ENCODE measurements around the gene TMEM53.

Gene TMEM53

DNA sequence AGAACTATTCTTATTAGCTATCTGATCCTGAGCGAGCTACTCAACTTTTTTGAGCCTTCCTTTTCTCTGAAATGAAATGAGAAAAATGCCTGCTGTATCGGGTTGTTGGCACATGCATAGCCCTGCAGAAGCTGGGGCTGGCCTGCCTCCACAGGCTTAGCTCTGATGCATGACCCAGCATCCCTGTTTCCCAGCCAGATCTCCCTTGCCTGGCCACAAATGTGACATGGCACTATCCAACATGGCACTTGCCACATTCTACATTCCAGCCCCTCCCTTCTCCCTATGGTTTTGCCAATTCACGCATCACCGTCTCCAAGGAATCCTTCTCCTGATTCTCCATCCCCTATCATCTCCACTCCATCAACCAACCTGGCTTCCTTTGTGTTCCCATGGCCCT lies 42.9 kb upstream of the TMEM53 start:
- no peak for DNase-seq (ENCODE audit: insufficient read length, low spot score)
- FAIRE-seq: no peak
- TF ChIP-seq POLR2AphosphoS5 (IDR thresholded peaks at IDR 0.05; ENCODE audit: low read depth, low read length) (no peak), POLR2A (IDR thresholded peaks at IDR 0.05; ENCODE audit: low read depth, low read length) (no peak), PAX5 (IDR thresholded peaks at IDR 0.05; ENCODE audit: insufficient read depth, low read length, severe bottlenecking) (no peak), TAF1 (IDR thresholded peaks at IDR 0.05; ENCODE audit: low read depth, low read length) (no peak), POU2F2 (IDR thresholded peaks at IDR 0.05; ENCODE audit: low read depth, low read length) (no peak), SPI1 (IDR thresholded peaks at IDR 0.05; ENCODE audit: low read depth, low read length) (no peak)

DNA sequence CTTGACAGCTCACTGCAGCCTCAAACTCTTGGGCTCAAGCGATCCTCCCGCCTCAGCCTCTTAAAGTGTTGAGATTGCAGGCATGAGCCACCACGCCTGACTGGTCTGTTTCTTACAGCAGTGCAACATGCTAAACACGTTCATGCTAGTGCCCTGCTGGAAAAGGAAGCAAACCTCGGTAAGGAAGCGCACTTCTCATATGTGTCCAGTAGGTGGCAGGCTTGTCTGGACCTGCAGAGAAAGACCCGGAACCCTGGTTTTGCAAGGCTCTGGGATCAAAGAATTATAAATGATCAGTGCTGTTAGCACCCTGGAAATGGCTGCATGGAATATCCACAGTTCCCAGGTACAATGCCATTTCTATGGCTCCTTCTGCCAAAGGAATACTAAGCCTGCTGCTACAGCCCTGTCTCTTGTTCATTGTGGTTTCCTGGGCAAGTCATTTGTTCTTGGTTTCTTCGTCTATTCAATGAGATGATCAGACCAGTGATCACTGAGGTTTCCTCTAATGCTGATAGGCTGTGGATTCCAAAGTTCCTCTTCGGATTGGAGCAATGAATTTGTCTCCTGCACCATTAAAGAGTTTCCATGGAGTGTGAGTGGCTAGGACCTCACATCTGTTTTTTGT lies 40.8 kb upstream of the TMEM53 start:
- FAIRE-seq (peak; percentile 99), DNase-seq (ENCODE audit: insufficient read length, low spot score) (no peak)
- TF ChIP-seq POLR2A (IDR thresholded peaks at IDR 0.05; ENCODE audit: low read depth, low read length) (no peak), PAX5 (IDR thresholded peaks at IDR 0.05; ENCODE audit: insufficient read depth, low read length, severe bottlenecking) (no peak), SPI1 (IDR thresholded peaks at IDR 0.05; ENCODE audit: low read depth, low read length) (peak; percentile 40; the same call in 1 of the 2 replicates)

DNA sequence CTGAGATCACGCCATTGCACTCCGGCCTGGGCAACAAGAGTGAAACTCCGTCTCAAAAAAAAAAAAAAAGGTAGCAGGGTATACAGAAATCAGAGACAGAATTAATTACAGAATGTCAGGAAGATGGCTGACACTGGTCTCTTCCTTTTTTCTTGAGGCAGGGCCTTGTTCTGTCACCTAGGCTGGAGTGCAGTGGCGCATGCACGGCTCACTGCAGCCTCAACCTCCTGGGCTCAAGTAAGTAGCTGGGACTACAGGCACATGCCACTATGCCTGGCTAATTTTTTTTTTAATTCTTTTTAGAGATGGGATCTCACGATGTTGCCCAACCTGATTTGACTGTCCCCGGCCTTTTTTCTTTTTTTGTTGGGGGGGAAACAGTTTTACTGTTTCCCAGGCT lies 40.3 kb upstream of the TMEM53 start:
- TF ChIP-seq TAF1 (IDR thresholded peaks at IDR 0.05; ENCODE audit: low read depth, low read length): no peak
- FAIRE-seq (no peak), DNase-seq (ENCODE audit: insufficient read length, low spot score) (no peak)

DNA sequence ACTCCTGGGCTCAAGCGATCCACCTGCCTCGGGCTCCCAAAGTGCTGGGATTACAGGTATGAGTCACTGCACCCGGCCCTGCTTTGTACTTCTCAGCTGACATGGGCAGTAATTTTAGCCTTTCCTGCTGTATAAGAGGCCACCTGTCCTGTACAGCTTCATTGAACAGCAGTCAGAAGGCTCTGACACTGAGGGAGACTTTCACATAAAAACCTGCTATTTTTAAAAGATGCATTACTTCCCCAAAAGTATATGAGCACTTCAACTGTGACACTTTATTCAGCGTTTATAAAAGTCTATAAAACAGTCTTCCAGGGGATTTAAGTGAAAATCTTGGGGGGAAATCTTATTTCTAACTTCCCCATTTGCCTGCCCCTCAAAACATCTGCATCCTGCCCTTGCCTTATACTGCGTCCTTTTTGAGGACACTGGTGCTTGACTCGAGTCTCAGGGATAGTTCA lies 39.1 kb upstream of the TMEM53 start:
- DNase-seq (ENCODE audit: insufficient read length, low spot score): no peak
- TF ChIP-seq PAX5 (IDR thresholded peaks at IDR 0.05; ENCODE audit: insufficient read depth, low read length, severe bottlenecking): no peak
- TF ChIP-seq SPI1 (IDR thresholded peaks at IDR 0.05; ENCODE audit: low read depth, low read length): no peak
- TF ChIP-seq POU2F2 (IDR thresholded peaks at IDR 0.05; ENCODE audit: low read depth, low read length): no peak
- TF ChIP-seq POLR2AphosphoS5 (IDR thresholded peaks at IDR 0.05; ENCODE audit: low read depth, low read length): no peak
- TF ChIP-seq POLR2A (IDR thresholded peaks at IDR 0.05; ENCODE audit: low read depth, low read length): no peak
- no peak for TF ChIP-seq TAF1 (IDR thresholded peaks at IDR 0.05; ENCODE audit: low read depth, low read length)
- no peak for FAIRE-seq

DNA sequence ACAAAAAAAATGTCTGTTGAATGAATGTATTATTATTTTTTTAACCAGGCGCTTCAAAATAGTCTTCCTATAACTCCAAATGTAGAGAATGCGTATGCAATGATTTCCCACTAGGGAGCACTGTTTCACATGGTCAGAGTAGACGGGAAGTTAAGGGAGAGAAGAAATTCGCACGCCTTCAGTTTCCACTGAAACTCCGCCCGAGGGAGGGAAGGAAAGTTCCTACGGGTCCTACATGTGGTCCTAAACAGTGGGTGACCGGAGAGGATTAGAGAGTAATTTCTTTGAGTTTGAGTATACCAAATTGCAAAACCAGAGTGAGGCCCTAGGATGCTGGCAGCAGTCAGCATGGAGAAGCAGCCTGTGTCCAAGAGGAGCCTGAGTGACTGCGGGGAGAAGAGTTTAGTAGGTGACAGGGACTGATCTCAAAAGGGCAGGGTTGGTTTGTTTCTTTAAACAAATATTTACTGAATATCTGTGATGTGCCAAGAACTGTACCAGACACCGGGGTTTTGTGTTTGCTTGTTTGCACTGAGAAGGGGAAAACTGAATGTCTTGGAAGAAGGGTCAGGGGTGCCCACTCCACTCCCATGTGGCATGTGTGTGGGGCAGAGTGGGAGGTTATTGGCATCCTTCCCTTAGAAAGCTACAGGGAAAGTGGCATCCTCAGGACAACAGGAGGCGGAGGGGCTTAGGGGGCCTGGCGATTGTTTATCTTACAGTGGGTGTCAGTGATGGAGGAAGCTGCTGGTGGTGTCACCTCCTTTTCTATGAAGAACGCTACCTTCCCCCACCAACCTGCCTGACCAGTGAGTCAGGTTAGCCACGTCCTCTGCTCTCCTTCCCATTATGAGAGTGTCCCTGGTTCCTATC lies 33.9 kb upstream of the TMEM53 start:
- FAIRE-seq: peak; percentile 35

DNA sequence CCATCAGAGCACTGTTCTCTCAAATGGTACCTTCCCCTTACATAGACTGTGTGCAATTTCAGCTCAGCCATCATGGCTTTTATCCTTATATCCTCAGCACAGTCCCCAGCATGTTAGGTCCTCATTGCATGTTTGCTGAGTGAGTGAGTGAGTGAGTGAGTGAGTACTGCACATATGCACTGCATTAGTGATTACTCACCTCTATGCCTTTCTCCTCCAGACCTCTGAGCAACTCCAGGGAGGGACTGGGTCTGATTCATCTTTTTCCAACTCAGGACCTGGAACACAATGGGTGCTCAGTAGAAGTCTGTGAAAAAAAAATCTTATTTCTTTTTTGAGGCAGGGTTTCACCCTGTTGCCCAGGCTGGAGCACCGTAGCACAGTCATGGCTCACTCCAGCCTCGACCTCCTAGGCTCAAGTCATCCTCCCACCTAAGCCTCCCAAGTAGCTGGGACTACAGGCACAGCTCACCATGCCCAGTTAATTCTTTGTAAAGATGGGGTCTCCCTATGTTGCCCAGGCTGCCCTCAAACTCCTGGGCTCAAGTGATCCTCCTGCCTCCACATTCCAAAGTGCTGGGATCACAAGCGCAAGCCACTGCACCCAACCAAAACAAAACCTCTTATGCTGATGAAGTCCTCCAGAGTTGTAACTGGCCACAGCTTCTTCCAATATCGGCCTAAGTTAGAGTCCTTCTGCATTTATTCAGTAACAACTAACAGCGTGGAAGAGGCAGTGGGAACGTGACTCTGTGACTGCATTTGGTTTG lies 33.0 kb upstream of the TMEM53 start:
- DNase-seq (ENCODE audit: insufficient read length, low spot score) (no peak), FAIRE-seq (peak; percentile 31)
- TF ChIP-seq PAX5 (IDR thresholded peaks at IDR 0.05; ENCODE audit: insufficient read depth, low read length, severe bottlenecking): no peak
- TF ChIP-seq POLR2A (IDR thresholded peaks at IDR 0.05; ENCODE audit: low read depth, low read length): no peak
- no peak for TF ChIP-seq POLR2AphosphoS5 (IDR thresholded peaks at IDR 0.05; ENCODE audit: low read depth, low read length)
- no peak for TF ChIP-seq SPI1 (IDR thresholded peaks at IDR 0.05; ENCODE audit: low read depth, low read length)
- TF ChIP-seq TAF1 (IDR thresholded peaks at IDR 0.05; ENCODE audit: low read depth, low read length): no peak
- TF ChIP-seq POU2F2 (IDR thresholded peaks at IDR 0.05; ENCODE audit: low read depth, low read length): no peak

More for the DNA sequence above, 33.9 kb upstream of the TMEM53 start:
- no peak for DNase-seq (ENCODE audit: insufficient read length, low spot score)
- TF ChIP-seq POLR2A (IDR thresholded peaks at IDR 0.05; ENCODE audit: low read depth, low read length) (no peak), PAX5 (IDR thresholded peaks at IDR 0.05; ENCODE audit: insufficient read depth, low read length, severe bottlenecking) (no peak), POLR2AphosphoS5 (IDR thresholded peaks at IDR 0.05; ENCODE audit: low read depth, low read length) (no peak), TAF1 (IDR thresholded peaks at IDR 0.05; ENCODE audit: low read depth, low read length) (no peak), SPI1 (IDR thresholded peaks at IDR 0.05; ENCODE audit: low read depth, low read length) (0 out of 2 replicates have a peak, but pooled peaks have one; percentile 10), POU2F2 (IDR thresholded peaks at IDR 0.05; ENCODE audit: low read depth, low read length) (no peak)

DNA sequence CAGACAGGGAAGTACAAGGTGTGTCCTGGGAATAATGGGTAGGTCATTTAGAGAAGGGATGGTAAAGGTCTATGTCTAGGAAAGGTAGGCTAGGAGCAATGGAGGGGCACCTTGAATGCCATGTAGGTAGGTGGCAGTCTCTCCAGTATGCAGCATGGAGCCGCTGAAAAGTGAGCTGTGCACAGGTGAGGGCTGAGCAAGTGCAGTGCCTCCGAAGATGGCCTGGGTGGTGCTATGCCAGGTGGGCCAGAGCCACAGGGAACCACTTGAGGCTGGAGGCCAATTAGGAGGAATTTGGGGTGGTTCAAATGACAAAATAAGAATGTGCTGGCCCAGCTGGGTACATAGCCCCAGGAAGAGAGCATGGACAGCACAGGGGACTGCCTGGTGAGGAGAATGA lies 31.7 kb upstream of the TMEM53 start:
- DNase-seq (ENCODE audit: insufficient read length, low spot score) (no peak), FAIRE-seq (no peak)
- TF ChIP-seq POLR2AphosphoS5 (IDR thresholded peaks at IDR 0.05; ENCODE audit: low read depth, low read length) (no peak), TAF1 (IDR thresholded peaks at IDR 0.05; ENCODE audit: low read depth, low read length) (no peak), SPI1 (IDR thresholded peaks at IDR 0.05; ENCODE audit: low read depth, low read length) (no peak), POLR2A (IDR thresholded peaks at IDR 0.05; ENCODE audit: low read depth, low read length) (no peak), POU2F2 (IDR thresholded peaks at IDR 0.05; ENCODE audit: low read depth, low read length) (no peak), PAX5 (IDR thresholded peaks at IDR 0.05; ENCODE audit: insufficient read depth, low read length, severe bottlenecking) (no peak)

DNA sequence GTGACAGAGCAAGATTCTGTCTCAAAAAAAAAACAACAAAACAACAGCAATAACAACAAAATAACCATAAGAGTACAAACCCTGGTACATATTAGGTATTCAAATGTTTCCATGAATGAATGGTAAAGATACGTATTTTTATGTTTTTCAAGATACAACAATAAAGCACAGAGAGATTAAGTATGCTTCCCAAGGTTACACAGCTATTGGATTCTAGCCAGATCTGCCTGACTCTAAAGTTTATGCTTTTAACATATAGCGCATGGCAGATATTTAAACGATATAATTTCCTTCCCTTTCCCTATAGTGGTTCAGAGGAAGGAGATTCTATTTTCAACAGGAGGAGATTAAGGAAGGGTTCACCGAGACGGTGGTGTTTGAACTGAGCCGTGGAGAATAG lies 31.2 kb upstream of the TMEM53 start:
- FAIRE-seq (no peak), DNase-seq (ENCODE audit: insufficient read length, low spot score) (no peak)
- TF ChIP-seq POU2F2 (IDR thresholded peaks at IDR 0.05; ENCODE audit: low read depth, low read length) (no peak), POLR2AphosphoS5 (IDR thresholded peaks at IDR 0.05; ENCODE audit: low read depth, low read length) (no peak), POLR2A (IDR thresholded peaks at IDR 0.05; ENCODE audit: low read depth, low read length) (no peak), PAX5 (IDR thresholded peaks at IDR 0.05; ENCODE audit: insufficient read depth, low read length, severe bottlenecking) (no peak), SPI1 (IDR thresholded peaks at IDR 0.05; ENCODE audit: low read depth, low read length) (no peak), TAF1 (IDR thresholded peaks at IDR 0.05; ENCODE audit: low read depth, low read length) (no peak)

DNA sequence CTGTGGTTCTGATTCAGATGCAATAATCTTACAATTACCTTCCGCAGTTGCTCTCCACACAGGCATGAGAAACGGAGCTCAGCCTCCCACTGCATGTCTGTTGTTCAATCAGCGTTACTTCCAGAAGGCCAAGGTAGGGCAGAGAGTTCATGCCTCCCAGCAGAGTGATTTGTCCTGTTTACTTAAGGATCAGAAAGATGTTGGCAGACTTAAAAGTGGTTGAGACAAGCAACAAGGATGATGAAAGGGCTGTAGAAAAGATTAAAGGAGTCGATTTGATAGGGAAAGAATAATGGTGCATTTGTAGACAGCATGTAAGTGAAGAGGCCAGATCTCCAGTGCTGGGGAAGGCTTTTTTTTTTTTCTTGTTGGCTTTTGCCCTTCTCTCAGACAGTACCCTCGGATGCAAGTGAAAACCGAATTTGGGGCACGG lies 26.9 kb upstream of the TMEM53 start:
- TF ChIP-seq SPI1 (IDR thresholded peaks at IDR 0.05; ENCODE audit: low read depth, low read length) (no peak), PAX5 (IDR thresholded peaks at IDR 0.05; ENCODE audit: insufficient read depth, low read length, severe bottlenecking) (no peak), TAF1 (IDR thresholded peaks at IDR 0.05; ENCODE audit: low read depth, low read length) (no peak), POLR2AphosphoS5 (IDR thresholded peaks at IDR 0.05; ENCODE audit: low read depth, low read length) (no peak), POU2F2 (IDR thresholded peaks at IDR 0.05; ENCODE audit: low read depth, low read length) (no peak), POLR2A (IDR thresholded peaks at IDR 0.05; ENCODE audit: low read depth, low read length) (no peak)
- FAIRE-seq: no peak
- DNase-seq (ENCODE audit: insufficient read length, low spot score): no peak
